ENCODE measurements around the gene ICAM3.

DNA sequence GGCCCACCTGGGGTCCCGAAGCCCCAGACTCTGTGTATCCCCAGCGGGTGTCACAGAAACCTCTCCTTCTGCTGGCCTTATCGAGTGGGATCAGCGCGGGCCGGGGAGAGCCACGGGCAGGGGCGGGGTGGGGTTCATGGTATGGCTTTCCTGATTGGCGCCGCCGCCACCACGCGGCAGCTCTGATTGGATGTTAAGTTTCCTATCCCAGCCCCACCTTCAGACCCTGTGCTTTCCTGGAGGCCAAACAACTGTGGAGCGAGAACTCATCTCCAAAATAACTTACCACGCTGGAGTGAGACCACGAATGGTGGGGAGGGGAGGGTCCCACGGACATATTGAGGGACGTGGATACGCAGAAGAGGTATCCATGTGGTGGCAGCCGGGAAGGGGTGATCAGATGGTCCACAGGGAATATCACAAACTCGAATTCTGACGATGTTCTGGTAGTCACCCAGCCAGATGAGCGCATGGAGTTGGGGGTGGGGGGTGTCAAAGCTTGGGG, 50.7 kb downstream of the ICAM3 start:
- TF ChIP-seq, protein P1, sequence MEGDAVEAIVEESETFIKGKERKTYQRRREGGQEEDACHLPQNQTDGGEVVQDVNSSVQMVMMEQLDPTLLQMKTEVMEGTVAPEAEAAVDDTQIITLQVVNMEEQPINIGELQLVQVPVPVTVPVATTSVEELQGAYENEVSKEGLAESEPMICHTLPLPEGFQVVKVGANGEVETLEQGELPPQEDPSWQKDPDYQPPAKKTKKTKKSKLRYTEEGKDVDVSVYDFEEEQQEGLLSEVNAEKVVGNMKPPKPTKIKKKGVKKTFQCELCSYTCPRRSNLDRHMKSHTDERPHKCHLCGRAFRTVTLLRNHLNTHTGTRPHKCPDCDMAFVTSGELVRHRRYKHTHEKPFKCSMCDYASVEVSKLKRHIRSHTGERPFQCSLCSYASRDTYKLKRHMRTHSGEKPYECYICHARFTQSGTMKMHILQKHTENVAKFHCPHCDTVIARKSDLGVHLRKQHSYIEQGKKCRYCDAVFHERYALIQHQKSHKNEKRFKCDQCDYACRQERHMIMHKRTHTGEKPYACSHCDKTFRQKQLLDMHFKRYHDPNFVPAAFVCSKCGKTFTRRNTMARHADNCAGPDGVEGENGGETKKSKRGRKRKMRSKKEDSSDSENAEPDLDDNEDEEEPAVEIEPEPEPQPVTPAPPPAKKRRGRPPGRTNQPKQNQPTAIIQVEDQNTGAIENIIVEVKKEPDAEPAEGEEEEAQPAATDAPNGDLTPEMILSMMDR (IDR thresholded peaks at IDR 0.05; ENCODE audit: borderline replicate concordance, extremely low read depth, low read length, poor library complexity, severe bottlenecking), result no peak
- TF ChIP-seq EZH2 (IDR thresholded peaks at IDR 0.05; ENCODE audit: borderline replicate concordance, low read depth, low read length, severe bottlenecking), result no peak

Measured in DND-41 (cell line).